ENCODE measurements around the gene SLC35G1. TPM values are rescaled to one million over a fixed set of nuclear protein-coding genes. Genes with fewer than 3 reads are reported as not detected.
A peak's percentile ranks its signal among the peaks of the same experiment; 100 is the strongest.

SLC35G1 gene
- total and polyA plus RNA-seq, 2 of the 13 experiments (the other 11 are each of a cell fraction or from before 2014, with no cell fraction given) = 2.5 to 4.5 TPM

DNA sequence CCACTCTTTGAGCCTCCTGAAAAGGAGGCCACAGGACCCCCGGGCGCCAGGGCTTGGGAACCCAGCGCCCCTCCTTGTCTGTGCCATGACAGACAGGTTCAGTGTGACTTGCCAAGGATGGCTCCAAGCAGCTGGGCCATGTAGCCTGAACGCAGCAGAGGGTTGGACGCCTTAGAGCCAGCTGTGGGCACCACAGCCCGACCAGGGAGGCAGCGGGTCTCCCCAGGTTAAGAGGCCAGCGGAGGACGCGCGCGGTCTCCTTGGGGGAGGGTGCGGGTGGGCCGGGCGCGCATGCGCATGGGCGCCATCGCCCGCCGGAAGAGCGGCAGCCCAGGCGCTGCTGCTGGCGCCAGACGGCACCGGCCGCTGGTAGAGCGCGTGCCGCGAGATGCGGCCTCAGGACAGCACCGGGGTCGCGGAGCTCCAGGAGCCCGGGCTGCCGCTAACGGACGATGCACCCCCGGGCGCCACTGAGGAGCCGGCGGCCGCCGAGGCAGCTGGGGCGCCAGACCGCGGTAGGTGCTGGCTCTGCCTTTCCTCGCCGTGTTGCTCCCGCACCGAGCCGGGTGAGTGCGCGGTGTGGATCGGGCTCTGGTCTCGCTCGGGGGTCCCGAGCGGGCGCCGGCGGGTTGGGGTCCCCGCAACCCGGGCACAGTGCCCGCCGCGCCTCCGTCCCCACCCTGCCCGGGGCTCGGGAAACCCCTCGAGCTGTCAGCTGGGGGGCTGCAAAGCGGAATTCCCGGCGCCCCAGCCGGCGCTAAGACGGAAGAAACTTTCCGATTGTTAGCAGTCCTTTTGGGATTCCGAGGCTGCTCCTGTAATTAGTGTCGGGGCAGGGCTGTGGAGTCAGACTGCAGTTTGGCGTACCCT, at the start of gene SLC35G1 (continued):
- TF ChIP-seq, protein P1, sequence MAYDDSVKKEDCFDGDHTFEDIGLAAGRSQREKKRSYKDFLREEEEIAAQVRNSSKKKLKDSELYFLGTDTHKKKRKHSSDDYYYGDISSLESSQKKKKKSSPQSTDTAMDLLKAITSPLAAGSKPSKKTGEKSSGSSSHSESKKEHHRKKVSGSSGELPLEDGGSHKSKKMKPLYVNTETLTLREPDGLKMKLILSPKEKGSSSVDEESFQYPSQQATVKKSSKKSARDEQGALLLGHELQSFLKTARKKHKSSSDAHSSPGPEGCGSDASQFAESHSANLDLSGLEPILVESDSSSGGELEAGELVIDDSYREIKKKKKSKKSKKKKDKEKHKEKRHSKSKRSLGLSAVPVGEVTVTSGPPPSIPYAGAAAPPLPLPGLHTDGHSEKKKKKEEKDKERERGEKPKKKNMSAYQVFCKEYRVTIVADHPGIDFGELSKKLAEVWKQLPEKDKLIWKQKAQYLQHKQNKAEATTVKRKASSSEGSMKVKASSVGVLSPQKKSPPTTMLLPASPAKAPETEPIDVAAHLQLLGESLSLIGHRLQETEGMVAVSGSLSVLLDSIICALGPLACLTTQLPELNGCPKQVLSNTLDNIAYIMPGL (CRISPR knock-in tag; IDR thresholded peaks at IDR 0.05; ENCODE audit: borderline replicate concordance in 1 of 2, low read depth in 1 of 2) = peak in 1 of 2 experiments; percentile 56; a peak in 1 of 4 replicates
- TF ChIP-seq, protein P2, sequence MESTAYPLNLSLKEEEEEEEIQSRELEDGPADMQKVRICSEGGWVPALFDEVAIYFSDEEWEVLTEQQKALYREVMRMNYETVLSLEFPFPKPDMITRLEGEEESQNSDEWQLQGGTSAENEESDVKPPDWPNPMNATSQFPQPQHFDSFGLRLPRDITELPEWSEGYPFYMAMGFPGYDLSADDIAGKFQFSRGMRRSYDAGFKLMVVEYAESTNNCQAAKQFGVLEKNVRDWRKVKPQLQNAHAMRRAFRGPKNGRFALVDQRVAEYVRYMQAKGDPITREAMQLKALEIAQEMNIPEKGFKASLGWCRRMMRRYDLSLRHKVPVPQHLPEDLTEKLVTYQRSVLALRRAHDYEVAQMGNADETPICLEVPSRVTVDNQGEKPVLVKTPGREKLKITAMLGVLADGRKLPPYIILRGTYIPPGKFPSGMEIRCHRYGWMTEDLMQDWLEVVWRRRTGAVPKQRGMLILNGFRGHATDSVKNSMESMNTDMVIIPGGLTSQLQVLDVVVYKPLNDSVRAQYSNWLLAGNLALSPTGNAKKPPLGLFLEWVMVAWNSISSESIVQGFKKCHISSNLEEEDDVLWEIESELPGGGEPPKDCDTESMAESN (CRISPR knock-in tag; conservative IDR thresholded peaks at IDR 0.05) = no peak
- TF ChIP-seq RFXAP (CRISPR knock-in tag; IDR thresholded peaks at IDR 0.05; ENCODE audit: borderline replicate concordance) (no peak), IKZF1 (IDR thresholded peaks at IDR 0.05) (no peak), ZNF136 (CRISPR knock-in tag; IDR thresholded peaks at IDR 0.05; ENCODE audit: low read depth) (no peak), ZNF703 (CRISPR knock-in tag; IDR thresholded peaks at IDR 0.05; ENCODE audit: borderline replicate concordance) (no peak), KDM5A (IDR thresholded peaks at IDR 0.05; ENCODE audit: borderline replicate concordance, low read length) (no peak), KAT2B (IDR thresholded peaks at IDR 0.05; ENCODE audit: borderline replicate concordance, low read depth, low read length) (no peak), ZNF496 (CRISPR knock-in tag; IDR thresholded peaks at IDR 0.05; ENCODE audit: insufficient replicate concordance) (no peak), NFE2 (CRISPR knock-in tag; IDR thresholded peaks at IDR 0.05) (no peak), ZNF451 (CRISPR knock-in tag; IDR thresholded peaks at IDR 0.05) (no peak), HES4 (CRISPR knock-in tag; IDR thresholded peaks at IDR 0.05; ENCODE audit: borderline replicate concordance) (no peak), NR2F6 (IDR thresholded peaks at IDR 0.05) (no peak), NR2F6 (CRISPR knock-in tag; IDR thresholded peaks at IDR 0.05) (no peak)
- TF ChIP-seq, protein P3, sequence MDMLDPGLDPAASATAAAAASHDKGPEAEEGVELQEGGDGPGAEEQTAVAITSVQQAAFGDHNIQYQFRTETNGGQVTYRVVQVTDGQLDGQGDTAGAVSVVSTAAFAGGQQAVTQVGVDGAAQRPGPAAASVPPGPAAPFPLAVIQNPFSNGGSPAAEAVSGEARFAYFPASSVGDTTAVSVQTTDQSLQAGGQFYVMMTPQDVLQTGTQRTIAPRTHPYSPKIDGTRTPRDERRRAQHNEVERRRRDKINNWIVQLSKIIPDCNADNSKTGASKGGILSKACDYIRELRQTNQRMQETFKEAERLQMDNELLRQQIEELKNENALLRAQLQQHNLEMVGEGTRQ (IDR thresholded peaks at IDR 0.05; ENCODE audit: low read depth, low read length) = no peak
- TF ChIP-seq, protein P3 (CRISPR knock-in tag; IDR thresholded peaks at IDR 0.05; ENCODE audit: borderline replicate concordance) = no peak
- TF ChIP-seq, protein P4, sequence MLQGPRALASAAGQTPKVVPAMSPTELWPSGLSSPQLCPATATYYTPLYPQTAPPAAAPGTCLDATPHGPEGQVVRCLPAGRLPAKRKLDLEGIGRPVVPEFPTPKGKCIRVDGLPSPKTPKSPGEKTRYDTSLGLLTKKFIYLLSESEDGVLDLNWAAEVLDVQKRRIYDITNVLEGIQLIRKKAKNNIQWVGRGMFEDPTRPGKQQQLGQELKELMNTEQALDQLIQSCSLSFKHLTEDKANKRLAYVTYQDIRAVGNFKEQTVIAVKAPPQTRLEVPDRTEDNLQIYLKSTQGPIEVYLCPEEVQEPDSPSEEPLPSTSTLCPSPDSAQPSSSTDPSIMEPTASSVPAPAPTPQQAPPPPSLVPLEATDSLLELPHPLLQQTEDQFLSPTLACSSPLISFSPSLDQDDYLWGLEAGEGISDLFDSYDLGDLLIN (CRISPR knock-in tag; IDR thresholded peaks at IDR 0.05; ENCODE audit: borderline replicate concordance) = no peak

Data from HepG2 (cell line).